ENCODE data around the gene C2orf68. TPM values are rescaled to one million over a fixed set of nuclear protein-coding genes. Genes with fewer than 3 reads are reported as not detected.

Gene C2orf68
- total and polyA plus RNA-seq, 2 of the 13 experiments (the other 11 are each of a cell fraction or from before 2014, with no cell fraction given) = 47.1 to 77.4 TPM

DNA sequence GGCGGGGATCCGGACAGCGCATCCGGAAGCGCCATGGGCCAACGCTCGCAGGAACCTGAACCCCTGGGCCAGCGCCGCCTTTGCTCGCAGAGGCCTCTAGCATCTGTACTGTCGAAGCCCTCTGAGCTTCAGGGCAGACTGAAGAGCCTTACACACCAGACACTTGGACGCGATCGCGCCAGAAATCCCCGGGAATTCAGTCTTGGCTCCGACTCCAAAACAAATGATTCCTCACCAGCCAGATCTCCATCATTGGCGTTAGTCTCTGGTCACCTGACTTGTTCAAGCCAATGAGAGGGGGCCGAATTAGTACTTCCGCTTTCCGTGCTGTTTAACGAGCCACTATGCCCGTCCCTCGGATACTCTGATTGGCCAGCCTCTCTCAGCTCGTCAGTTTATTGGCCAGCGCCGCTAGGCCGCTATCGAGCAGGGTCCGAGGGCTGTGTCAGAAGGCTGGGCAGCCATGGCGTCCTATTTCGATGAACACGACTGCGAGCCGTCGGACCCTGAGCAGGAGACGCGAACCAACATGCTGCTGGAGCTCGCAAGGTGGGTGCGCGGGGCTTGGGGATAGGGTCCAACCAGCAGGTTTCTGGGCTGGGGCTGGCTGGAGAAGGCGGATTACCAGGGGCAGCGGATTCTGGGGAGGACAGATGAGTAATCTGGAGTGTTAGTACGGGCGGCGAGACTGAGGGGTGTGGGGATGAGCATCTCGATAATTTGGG lies 16.4 kb downstream of the C2orf68 start, which contains the start of gene RNF181 (continued):
- TF ChIP-seq MAX (IDR thresholded peaks at IDR 0.05) (peak; percentile 69; the same call in 1 of the 2 replicates), SUZ12 (IDR thresholded peaks at IDR 0.05; ENCODE audit: low read depth, low read length) (no peak), ZNF768 (CRISPR knock-in tag; IDR thresholded peaks at IDR 0.05) (0 out of 2 replicates have a peak, but pooled peaks have one; percentile 14), GATAD2A (CRISPR knock-in tag; IDR thresholded peaks at IDR 0.05) (no peak), KAT7 (CRISPR knock-in tag; IDR thresholded peaks at IDR 0.05; ENCODE audit: borderline replicate concordance) (peak; percentile 68; the same call in 1 of the 2 replicates), ZNF143 (CRISPR knock-in tag; IDR thresholded peaks at IDR 0.05) (no peak), ZNF276 (CRISPR knock-in tag; IDR thresholded peaks at IDR 0.05; ENCODE audit: low read depth) (peak; percentile 93), ZNF101 (CRISPR knock-in tag; IDR thresholded peaks at IDR 0.05; ENCODE audit: borderline replicate concordance, low read depth) (no peak), ATRX (CRISPR knock-in tag; IDR thresholded peaks at IDR 0.05; ENCODE audit: borderline replicate concordance) (no peak), SP4 (CRISPR knock-in tag; IDR thresholded peaks at IDR 0.05) (peak; percentile 84), SRSF4 (IDR thresholded peaks at IDR 0.05; ENCODE audit: low read depth, low read length, poor library complexity, severe bottlenecking) (no peak), ATF2 (CRISPR knock-in tag; IDR thresholded peaks at IDR 0.05) (peak; percentile 22; the same call in 1 of the 2 replicates), KAT8 (CRISPR knock-in tag; IDR thresholded peaks at IDR 0.05) (peak; percentile 94), DR1 (CRISPR knock-in tag; IDR thresholded peaks at IDR 0.05) (peak; percentile 75)
- TF ChIP-seq, protein P1, sequence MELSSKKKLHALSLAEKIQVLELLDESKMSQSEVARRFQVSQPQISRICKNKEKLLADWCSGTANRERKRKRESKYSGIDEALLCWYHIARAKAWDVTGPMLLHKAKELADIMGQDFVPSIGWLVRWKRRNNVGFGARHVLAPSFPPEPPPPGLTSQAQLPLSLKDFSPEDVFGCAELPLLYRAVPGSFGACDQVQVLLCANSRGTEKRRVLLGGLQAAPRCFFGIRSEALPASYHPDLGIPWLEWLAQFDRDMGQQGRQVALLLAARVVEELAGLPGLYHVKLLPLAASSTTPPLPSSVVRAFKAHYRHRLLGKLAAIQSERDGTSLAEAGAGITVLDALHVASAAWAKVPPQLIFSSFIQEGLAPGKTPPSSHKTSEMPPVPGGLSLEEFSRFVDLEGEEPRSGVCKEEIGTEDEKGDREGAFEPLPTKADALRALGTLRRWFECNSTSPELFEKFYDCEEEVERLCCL (CRISPR knock-in tag; IDR thresholded peaks at IDR 0.05; ENCODE audit: borderline replicate concordance) = no peak; the same call in 1 of the 2 replicates
- TF ChIP-seq, protein P2, sequence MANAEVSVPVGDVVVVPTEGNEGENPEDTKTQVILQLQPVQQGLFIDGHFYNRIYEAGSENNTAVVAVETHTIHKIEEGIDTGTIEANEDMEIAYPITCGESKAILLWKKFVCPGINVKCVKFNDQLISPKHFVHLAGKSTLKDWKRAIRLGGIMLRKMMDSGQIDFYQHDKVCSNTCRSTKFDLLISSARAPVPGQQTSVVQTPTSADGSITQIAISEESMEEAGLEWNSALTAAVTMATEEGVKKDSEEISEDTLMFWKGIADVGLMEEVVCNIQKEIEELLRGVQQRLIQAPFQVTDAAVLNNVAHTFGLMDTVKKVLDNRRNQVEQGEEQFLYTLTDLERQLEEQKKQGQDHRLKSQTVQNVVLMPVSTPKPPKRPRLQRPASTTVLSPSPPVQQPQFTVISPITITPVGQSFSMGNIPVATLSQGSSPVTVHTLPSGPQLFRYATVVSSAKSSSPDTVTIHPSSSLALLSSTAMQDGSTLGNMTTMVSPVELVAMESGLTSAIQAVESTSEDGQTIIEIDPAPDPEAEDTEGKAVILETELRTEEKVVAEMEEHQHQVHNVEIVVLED (CRISPR knock-in tag; IDR thresholded peaks at IDR 0.05; ENCODE audit: borderline replicate concordance) = peak; percentile 71; the same call in 1 of the 2 replicates
- TF ChIP-seq, protein P3, sequence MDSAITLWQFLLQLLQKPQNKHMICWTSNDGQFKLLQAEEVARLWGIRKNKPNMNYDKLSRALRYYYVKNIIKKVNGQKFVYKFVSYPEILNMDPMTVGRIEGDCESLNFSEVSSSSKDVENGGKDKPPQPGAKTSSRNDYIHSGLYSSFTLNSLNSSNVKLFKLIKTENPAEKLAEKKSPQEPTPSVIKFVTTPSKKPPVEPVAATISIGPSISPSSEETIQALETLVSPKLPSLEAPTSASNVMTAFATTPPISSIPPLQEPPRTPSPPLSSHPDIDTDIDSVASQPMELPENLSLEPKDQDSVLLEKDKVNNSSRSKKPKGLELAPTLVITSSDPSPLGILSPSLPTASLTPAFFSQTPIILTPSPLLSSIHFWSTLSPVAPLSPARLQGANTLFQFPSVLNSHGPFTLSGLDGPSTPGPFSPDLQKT (CRISPR knock-in tag; IDR thresholded peaks at IDR 0.05; ENCODE audit: borderline replicate concordance) = no peak
- TF ChIP-seq, protein P4, sequence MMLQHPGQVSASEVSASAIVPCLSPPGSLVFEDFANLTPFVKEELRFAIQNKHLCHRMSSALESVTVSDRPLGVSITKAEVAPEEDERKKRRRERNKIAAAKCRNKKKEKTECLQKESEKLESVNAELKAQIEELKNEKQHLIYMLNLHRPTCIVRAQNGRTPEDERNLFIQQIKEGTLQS (CRISPR knock-in tag; IDR thresholded peaks at IDR 0.05) = no peak
